Glutamatergic neuron (in vitro differentiated cells): ENCODE results near the gene EYA4. TPM values are rescaled to one million over a fixed set of nuclear protein-coding genes. Genes with fewer than 3 reads are reported as not detected.

ENCODE experiments used
- DNase-seq: peaks from one replicate; pipeline ENCODE4 v3.0.0; 2022
- H3K27ac Mint-ChIP-seq: one replicate; pipeline ENCODE4 v1.8.0; 2020; ENCODE audit warnings: mild to moderate bottlenecking, mixed read lengths, inconsistent platforms; ENCODE audit not compliant: unreplicated experiment
- H3K27me3 Mint-ChIP-seq: one replicate; pipeline ENCODE4 v1.8.0; 2020; ENCODE audit warnings: mild to moderate bottlenecking, moderate library complexity, mixed read lengths, inconsistent platforms; ENCODE audit not compliant: unreplicated experiment
- H3K36me3 Mint-ChIP-seq: one replicate; pipeline ENCODE4 v1.8.0; 2020; ENCODE audit warnings: mild to moderate bottlenecking, mixed read lengths, inconsistent platforms; ENCODE audit not compliant: unreplicated experiment
- H3K4me1 Mint-ChIP-seq: one replicate; pipeline ENCODE4 v1.8.0; 2020; ENCODE audit warnings: mild to moderate bottlenecking, low read depth, mixed read lengths, inconsistent platforms; ENCODE audit not compliant: unreplicated experiment
- H3K4me3 Mint-ChIP-seq: one replicate; pipeline ENCODE4 v1.8.0; 2020; ENCODE audit warnings: mild to moderate bottlenecking, mixed read lengths, inconsistent platforms; ENCODE audit not compliant: unreplicated experiment
- H3K9me3 Mint-ChIP-seq: one replicate; pipeline ENCODE4 v1.8.0; 2020; ENCODE audit warnings: mild to moderate bottlenecking, moderate library complexity, mixed read lengths, inconsistent platforms; ENCODE audit not compliant: unreplicated experiment
- CTCF ChIP-seq: fragments of 200-600 bp; sonication (generic); IDR thresholded peaks from one replicate; pipeline ENCODE4 v1.5.0; 2021; ENCODE audit not compliant: partially characterized antibody, unreplicated experiment
- total RNA-seq: library from RNA; stranded (reverse); fragmentation: NEBNext Ultra II Directional; extraction: Animal tissue kit (Norgen Biotek cat#: 25700); gene quantifications from one replicate; pipeline ENCODE4 v1.2.1, GENCODE V29; 2021; ENCODE audit not compliant: unreplicated experiment

EYA4 gene
- total RNA-seq, 1 donor from 2014 or later: not detected

GRCh38 chr6:133277900-133278545 is 36.9 kb downstream of the EYA4 start:
- no peak for TF ChIP-seq CTCF
- Mint-ChIP-seq H3K27me3 (peaks cover 2% of the 10 kb centered on the region), H3K4me3 (no peak overlapping the region), H3K27ac (no peak overlapping the region), H3K9me3 (peaks cover 2% of the 10 kb centered on the region), H3K4me1 (peaks cover 4% of the 10 kb centered on the region), H3K36me3 (no peaks in the 10 kb centered on the region)
- no peak for DNase-seq

DNA sequence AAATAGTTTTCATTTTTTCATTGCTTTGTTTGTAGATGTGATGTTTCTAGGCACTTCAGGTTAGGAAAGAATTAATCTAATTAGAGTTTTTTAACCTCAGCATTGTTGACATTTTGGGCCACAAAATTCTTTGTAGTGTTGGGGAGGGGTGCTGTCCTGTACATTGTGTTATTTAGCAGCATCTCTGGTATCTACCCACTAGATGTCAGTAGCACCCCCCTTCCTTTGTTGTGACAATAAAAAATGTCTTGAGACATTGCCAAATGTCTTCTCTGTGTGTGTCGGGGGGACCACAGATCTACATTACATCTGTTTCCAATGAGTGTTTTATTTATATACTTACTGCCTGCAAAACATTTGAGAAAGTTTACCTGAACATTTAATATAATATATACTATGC is 45.6 kb downstream of the EYA4 start:
- Mint-ChIP-seq H3K9me3 (peaks cover 2% of the 10 kb centered on the region), H3K27ac (no peak overlapping the region), H3K4me3 (no peak overlapping the region)

GRCh38 chr6:133288662-133289061 is 47.5 kb downstream of the EYA4 start:
- DNase-seq: no peak

More for the DNA sequence above, 45.6 kb downstream of the EYA4 start:
- Mint-ChIP-seq H3K4me1 (no peaks in the 10 kb centered on the region), H3K27me3 (no peaks in the 10 kb centered on the region), H3K36me3 (peaks cover 4% of the 10 kb centered on the region)
- DNase-seq: no peak
- TF ChIP-seq CTCF: peak; percentile 37

GRCh38 chr6:133289733-133290306 is 48.7 kb downstream of the EYA4 start:
- Mint-ChIP-seq H3K36me3 (no peaks in the 10 kb centered on the region), H3K27me3 (no peaks in the 10 kb centered on the region), H3K4me3 (no peak overlapping the region), H3K9me3 (no peaks in the 10 kb centered on the region), H3K4me1 (no peaks in the 10 kb centered on the region), H3K27ac (no peak overlapping the region)
- no peak for TF ChIP-seq CTCF
- DNase-seq: no peak

More at GRCh38 chr6:133288662-133289061, 47.5 kb downstream of the EYA4 start:
- no peaks in the 10 kb centered on the region for H3K27me3 Mint-ChIP-seq
- peak overlapping the region; percentile 14 for H3K4me3 Mint-ChIP-seq
- H3K4me1 Mint-ChIP-seq: no peaks in the 10 kb centered on the region
- H3K27ac Mint-ChIP-seq: no peak overlapping the region
- TF ChIP-seq CTCF: no peak
- H3K36me3 Mint-ChIP-seq: peaks cover 4% of the 10 kb centered on the region
- H3K9me3 Mint-ChIP-seq: no peaks in the 10 kb centered on the region

DNA sequence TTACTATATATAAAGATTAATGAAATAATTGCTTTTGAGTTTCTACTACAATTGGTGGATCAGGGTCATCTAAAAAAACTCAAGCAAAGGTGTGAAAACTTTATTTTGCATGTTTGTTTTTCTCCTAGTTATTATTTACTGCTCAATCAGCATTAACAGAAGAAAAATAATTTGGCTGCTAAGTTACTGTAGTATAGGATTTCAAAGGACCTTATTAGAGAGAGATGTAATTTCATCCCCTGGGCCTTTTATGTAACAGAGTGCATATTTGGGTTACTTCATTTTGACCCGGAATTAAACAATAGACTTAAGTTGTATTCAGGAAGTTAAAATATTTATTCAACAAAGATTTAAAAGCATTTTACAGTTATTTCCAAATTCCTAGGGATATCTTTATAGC is 49.8 kb downstream of the EYA4 start:
- no peak overlapping the region for H3K27ac Mint-ChIP-seq
- no peak overlapping the region for H3K4me3 Mint-ChIP-seq
- no peaks in the 10 kb centered on the region for H3K36me3 Mint-ChIP-seq
- H3K9me3 Mint-ChIP-seq: no peaks in the 10 kb centered on the region
- H3K27me3 Mint-ChIP-seq: no peaks in the 10 kb centered on the region
- H3K4me1 Mint-ChIP-seq: no peaks in the 10 kb centered on the region
- TF ChIP-seq CTCF: no peak
- DNase-seq: no peak
